GM12878 (cell line): ENCODE measurements around the gene S100A11.
A peak's percentile ranks its signal among the peaks of the same experiment; 100 is the strongest.

Experiments
- CHD2 ChIP-seq: IDR thresholded peaks from 2 replicates; pipeline ENCODE4 v1.6.1; 2011; ENCODE audit warnings: low read depth, low read length, improper control_type of control experiment, borderline replicate concordance
- CREM ChIP-seq: IDR thresholded peaks from 2 replicates; pipeline ENCODE4 v1.6.1; 2014; ENCODE audit warnings: antibody characterized with exemption, low read depth
- CTCF ChIP-seq, 3 experiments: IDR thresholded peaks in 2 of 3; conservative IDR thresholded peaks in 1 of 3; 2 replicates each; pipeline ENCODE4 v1.5.1; 2011; ENCODE audit warnings: low read depth in 3 of 3, low read length in 3 of 3, mild to moderate bottlenecking in 3 of 3, control low read depth in 2 of 3, moderate library complexity in 2 of 3, inconsistent platforms in 1 of 3, mixed read lengths in 1 of 3; ENCODE audit not compliant: control insufficient read depth in 2 of 3, insufficient read depth in 1 of 3; ENCODE audit errors: extremely low read depth in 1 of 3
- EED ChIP-seq: sonication (generic); IDR thresholded peaks from 2 replicates; pipeline ENCODE4 v1.6.1; 2016; ENCODE audit warnings: antibody characterized with exemption, low read depth
- EGR1 ChIP-seq, 2 experiments: IDR thresholded peaks; 1 replicate in 1 of 2; 2 replicates in 1 of 2; pipeline ENCODE4 v1.6.1; 2011 to 2012; ENCODE audit warnings: low read depth in 2 of 2, low read length in 2 of 2, borderline replicate concordance in 1 of 2, mild to moderate bottlenecking in 1 of 2, moderate library complexity in 1 of 2
- ELK1 ChIP-seq: IDR thresholded peaks from 2 replicates; pipeline ENCODE4 v1.6.1; 2012; ENCODE audit warnings: low read depth, low read length, improper control_type of control experiment
- MXI1 ChIP-seq: fragments of 150-350 bp; IDR thresholded peaks from 2 replicates; pipeline ENCODE4 v1.6.1; 2011; ENCODE audit warnings: low read depth, mild to moderate bottlenecking, inconsistent platforms, low read length, improper control_type of control experiment
- NFIC ChIP-seq: IDR thresholded peaks from 2 replicates; pipeline ENCODE4 v1.6.1; 2012; ENCODE audit warnings: low read depth, mild to moderate bottlenecking, inconsistent platforms, low read length, moderate library complexity
- POLR2AphosphoS2 ChIP-seq: IDR thresholded peaks from 2 replicates; pipeline ENCODE4 v1.6.1; 2011; ENCODE audit warnings: low read depth, mild to moderate bottlenecking, low read length, improper control_type of control experiment, moderate library complexity
- RCOR1 ChIP-seq: conservative IDR thresholded peaks from 2 replicates; pipeline ENCODE4 v1.6.1; 2012; ENCODE audit warnings: low read depth, low read length, improper control_type of control experiment
- TBL1XR1 ChIP-seq: IDR thresholded peaks from 2 replicates; pipeline ENCODE4 v1.6.1; 2012; ENCODE audit warnings: low read depth, low read length, improper control_type of control experiment
- ZNF207 ChIP-seq: fragments of 450-650 bp; IDR thresholded peaks from 2 replicates; pipeline ENCODE4 v1.6.1; 2014; ENCODE audit warnings: antibody characterized with exemption, mild to moderate bottlenecking, borderline replicate concordance
- ZNF217 ChIP-seq: fragments of 450-650 bp; IDR thresholded peaks from 2 replicates; pipeline ENCODE4 v1.6.1; 2017; ENCODE audit warnings: antibody characterized with exemption, mild to moderate bottlenecking

GRCh38 chr1:152001631-152002584, 34.9 kb downstream of the S100A11 start:
- TF ChIP-seq ZNF217 = no peak
- TF ChIP-seq EED = no peak
- TF ChIP-seq EGR1 (IDR thresholded peaks at IDR 0.05; ENCODE audit: borderline replicate concordance in 1 of 2, low read depth in 2 of 2, low read length in 2 of 2) = no peak
- TF ChIP-seq CREM = no peak
- TF ChIP-seq ELK1 = no peak
- peak; percentile 90 to 94 (median 90) for TF ChIP-seq CTCF (IDR thresholded peaks at IDR 0.05 in 2 of 3, conservative IDR thresholded peaks at IDR 0.05 in 1 of 3; ENCODE audit: control insufficient read depth in 2 of 3, extremely low read depth in 1 of 3, insufficient read depth in 1 of 3, low read depth in 3 of 3, low read length in 3 of 3)
- no peak for TF ChIP-seq CHD2
- TF ChIP-seq MXI1 = no peak
- no peak for TF ChIP-seq NFIC
- no peak for TF ChIP-seq TBL1XR1
- TF ChIP-seq RCOR1 = no peak
- no peak for TF ChIP-seq POLR2AphosphoS2
- TF ChIP-seq ZNF207 = no peak
